HuH-7.5 (cell line): Measurements from ENCODE around the gene POLR2A.
"Not testable (repeated sequence)": the region's sequence is repeated elsewhere in the genome, so short reads cannot be mapped to it uniquely, and the experiment has no call there.

ENCODE experiments used
- DNase-seq: peaks from one replicate; pipeline ENCODE4 v3.0.0; 2011; ENCODE audit warnings: low spot score

The POLR2A gene

DNA sequence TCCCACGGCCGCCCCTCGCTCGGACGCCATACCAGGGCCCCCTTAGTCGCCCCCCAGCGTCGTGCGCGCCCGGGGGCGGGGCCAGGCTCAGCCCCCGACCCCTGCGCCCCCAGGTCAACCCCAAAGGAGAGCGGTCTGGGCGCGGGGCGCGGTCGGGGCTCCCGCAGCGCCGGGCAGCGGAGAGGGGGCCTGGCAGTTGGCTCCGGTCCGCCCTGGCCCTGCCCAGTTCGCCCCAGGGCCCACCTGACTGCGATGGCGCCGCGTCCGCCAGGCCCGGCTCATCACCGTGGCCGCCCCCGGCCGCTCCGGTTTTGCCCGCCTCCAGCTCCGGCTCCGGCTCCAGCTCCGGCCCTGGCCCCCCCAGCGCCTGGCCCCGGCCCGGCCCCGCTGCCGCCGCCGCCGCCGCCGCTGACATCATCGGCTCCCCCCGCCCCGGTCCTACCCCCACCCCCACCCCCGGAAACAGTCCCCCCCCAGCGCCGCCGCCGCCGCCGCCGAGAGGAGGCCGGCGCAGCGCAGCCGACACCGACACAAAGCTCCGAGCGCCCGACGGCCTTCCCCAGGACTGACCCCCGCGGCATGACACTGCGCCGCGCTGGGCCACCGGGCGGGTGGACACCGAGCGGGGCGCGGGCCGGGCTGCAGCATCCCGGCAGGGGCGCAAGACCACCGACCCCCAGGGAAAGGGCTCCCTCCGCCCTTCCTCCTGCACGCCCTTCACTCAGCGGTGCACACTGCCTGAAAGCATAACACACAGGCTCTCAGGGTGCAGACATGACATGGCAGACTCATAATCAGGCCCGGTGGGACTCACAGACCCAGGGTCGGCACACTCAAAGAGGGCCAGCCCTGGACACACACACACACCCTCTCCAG is 4.7 kb upstream of the POLR2A start, which contains the start of gene ZBTB4:
ZBTB4 (minus strand) TSS at position 419 of the 876 bp plus-strand sequence. CDS start 12,830 bp downstream, outside the sequence.
- DNase-seq: peak; percentile 63

DNA sequence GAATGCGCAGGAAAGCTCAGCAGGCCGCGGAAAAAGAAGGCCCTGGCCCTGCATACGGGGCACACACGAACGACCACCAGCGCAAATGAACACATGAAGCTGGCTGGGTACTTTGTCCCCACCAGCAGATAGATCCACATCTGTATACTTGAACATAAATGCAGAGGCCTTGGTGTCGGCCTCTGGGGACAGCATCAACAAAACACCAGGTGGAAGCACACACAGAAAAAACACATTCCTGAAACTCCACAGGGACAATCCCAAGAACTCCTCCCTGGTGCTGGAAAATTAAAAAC is 4.1 kb upstream of the POLR2A start:
- DNase-seq: no peak

DNA sequence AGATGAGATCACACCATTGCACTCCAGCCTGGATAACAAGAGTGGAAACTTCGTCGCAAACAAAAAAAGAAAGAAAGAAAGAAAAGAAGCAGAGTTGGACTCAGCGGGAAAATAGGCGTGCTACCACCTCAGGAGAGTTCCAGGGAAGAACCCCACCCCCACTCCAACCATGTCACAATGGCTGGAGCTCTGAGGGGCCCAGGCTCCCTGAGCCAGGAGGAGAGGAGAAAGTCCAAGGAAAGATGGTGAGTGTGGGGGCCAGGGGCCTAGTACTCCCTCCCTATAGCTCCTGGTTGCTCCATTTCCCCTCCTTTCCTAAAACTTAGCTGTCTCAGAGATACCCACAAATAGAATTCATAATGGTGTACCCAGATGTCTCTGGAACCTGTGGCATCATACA is 2.9 kb upstream of the POLR2A start, which contains the start of gene SLC35G6:
SLC35G6 (plus strand) TSS at position 172 of the 400 bp plus-strand sequence; CDS start at position 243, 71 bp downstream.
- not testable (repeated sequence) for DNase-seq

DNA sequence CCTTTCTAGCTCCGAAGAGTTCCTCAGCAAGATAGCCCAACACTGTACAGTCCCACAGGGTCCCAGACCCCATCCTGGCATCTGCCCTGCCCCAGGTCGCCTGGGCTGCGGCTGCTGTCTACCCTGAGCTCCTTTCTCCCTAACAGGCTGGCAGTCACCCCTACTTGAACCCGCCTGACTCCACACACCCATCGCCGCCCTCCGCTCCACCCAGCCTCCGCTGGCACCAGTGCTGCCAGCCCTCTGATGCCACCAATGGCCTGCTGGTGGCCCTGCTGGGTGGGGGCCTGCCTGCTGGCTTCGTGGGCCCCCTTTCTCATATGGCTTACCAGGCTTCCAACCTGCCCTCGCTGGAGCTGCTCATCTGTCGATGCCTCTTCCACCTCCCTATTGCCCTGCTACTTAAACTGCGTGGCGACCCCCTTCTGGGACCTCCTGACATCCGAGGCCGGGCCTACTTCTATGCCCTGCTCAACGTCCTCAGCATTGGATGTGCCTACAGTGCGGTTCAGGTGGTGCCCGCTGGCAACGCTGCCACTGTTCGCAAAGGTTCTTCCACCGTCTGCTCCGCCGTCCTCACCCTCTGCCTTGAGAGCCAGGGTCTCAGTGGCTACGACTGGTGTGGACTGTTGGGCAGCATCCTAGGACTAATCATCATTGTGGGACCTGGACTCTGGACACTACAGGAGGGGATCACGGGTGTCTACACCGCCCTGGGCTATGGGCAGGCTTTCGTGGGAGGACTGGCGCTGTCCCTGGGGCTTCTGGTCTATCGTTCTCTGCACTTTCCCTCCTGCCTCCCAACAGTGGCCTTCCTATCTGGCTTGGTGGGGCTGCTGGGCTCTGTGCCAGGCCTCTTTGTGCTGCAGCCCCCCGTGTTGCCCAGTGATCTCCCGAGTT is 2.1 kb upstream of the POLR2A start:
- DNase-seq: not testable (repeated sequence)

DNA sequence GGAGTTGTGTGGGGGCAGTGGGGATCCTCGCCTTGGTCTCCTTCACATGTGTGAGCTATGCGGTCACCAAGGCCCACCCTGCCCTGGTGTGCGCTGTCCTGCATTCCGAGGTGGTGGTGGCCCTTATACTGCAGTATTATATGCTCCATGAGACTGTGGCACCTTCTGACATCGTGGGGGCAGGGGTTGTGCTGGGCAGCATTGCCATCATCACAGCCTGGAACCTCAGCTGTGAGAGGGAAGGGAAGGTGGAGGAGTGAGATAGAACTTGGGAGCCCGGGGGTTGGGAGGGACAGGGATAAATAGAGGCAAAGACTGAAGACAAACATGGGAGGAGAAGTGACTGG is 1.5 kb upstream of the POLR2A start:
- not testable (repeated sequence) for DNase-seq

DNA sequence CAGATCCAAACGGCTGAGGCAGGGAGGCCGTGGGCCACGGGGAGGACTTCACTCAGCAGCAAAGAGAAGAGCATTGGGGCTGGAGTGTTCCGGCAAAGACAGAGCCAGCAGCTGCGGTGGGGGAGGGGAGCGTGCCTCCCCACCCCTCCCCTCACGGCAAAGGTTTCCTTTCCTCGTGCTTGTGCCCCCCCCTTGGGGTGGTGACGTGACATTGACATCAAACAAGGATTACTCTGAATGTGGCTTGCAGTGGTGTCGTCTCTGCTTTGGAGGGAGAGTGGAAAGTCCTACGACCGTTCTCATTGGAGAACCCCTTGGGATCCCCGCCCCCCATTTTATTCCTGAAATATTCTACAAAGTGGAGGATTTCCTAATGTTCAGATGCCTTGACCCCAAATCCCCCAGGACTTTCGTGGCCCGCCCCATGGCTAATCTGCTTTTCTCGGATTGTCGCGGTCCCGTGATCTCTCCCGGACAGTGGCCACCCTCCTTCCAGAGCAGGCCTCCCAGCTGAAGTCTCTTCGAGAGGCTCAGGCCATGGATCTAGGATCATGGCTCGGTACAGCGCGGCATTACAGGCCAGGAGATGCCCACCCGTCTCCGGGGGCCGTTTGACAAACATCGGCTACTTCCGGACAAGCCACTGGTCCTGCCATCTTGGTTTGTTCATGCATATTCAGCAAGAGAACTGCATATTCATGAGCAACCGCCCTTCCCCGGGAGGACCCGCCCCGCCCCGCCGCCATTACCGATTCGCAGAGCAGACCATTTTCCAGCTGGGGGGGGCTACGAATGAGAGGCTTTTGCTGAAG is 705 bp upstream of the POLR2A start:
- peak; percentile 83 for DNase-seq

DNA sequence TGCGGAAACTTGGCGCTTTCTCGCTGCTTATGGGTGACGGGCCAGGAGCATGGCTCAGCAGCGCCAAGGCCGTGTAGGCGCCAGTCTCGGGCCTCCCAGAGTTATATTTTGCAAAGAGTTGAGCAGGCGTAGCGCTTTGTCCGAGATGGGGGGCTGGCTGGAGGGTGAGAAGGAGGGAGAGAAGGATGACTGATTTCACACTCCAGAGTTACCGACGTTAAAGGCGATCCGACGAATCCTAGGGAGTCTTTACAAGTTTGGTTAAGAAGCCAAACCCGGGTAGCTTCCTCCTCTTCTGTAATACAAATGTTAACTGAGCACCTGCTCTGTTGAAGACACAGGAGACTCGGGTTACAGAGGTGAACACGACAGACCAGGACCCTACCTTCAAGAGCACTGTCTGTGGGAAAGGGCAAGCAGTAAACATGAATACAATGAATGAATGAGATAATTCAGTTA is 782 bp downstream of the POLR2A start:
- no peak for DNase-seq

DNA sequence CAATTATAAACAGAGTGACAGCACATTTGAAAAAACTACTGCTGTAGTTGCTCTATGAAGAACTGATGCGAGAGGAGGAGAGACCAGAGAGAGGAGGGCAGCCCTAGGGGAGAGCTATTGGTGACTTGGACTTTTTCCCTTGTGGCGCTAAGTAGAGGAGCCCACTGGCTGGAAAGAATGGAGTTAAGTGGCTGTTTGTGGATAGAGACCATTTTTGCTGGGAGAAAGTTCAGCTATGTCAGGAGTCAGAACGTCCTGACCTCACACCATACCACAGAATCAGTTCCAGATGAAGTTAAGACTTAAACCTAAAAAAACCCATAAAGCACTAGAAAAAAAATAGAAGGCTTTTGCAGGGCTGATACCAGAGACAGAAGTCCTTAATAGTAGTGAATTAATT is 2.0 kb downstream of the POLR2A start:
- no peak for DNase-seq

DNA sequence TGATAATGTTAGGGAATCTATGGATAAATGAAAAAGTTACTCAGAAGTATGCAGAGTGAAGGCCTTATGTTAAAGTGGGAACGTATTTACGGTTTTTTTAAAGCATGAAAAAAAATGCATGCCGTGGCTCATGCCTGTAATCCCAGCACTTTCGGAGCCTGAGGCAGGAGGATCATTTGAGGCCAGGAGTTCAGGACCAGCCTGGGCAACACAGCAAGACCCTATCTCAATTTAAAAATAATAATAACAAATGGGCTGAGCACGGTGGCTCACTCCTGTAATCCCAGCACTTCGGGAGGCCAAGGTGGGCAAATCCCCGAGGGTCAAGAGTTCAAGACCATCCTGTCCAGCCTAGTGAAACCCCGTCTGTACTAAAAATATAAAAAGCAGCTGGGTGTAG is 6.0 kb downstream of the POLR2A start:
- no peak for DNase-seq

DNA sequence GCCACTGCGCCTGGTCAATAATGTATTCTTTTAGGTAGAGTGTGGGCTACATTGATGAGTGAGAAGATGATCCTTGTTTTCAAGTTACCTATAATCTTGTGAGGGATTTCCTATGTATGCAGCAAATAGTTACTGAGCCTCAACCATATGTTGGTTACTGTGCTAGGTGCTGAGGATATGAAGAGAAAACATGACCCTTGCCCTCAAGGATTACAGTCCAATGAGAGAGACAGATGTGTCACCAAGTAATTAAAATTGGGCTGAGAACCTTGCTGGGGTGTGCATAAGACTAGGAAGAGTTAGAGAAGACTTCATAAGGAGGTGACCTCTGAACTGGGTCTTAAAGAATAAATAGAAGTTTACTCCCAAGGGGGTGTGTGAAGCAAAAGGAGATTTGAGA is 7.4 kb downstream of the POLR2A start:
- DNase-seq: no peak

DNA sequence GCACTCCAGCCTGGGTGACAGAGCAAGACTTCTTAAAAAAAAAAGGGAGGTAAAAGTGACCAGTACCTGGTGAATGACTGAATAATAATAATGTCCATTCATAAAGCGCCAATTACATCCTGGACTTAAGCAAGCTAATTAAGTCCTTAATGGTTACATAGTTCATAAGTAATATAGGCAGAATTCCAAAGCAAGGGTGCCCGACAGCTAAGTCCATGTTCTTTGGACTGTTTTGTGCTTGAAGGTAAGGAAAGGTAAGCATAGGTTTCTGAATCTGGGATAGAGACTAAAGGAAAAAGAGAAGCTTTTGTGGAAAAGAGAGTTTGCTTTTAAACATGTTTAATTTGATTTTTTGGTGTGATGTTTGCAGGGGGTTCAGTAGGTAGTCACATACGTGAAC is 9.8 kb downstream of the POLR2A start:
- no peak for DNase-seq

DNA sequence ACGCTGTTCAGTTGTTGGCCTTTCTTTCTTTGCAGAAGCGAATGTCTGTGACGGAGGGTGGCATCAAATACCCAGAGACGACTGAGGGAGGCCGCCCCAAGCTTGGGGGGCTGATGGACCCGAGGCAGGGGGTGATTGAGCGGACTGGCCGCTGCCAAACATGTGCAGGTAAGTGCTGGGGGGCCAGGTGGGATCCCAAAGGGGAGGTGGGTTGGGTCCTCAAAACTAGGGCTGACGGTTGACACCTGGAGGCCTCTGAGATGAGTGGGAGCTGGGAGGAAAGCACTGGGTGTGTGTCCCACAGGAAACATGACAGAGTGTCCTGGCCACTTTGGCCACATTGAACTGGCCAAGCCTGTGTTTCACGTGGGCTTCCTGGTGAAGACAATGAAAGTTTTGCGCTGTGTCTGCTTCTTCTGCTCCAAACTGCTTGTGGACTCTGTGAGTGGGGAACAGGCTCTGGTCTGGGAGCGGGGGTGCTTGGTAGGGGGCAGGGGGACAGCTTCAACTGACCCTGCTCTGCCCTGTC is 11.8 kb downstream of the POLR2A start:
- no peak for DNase-seq

DNA sequence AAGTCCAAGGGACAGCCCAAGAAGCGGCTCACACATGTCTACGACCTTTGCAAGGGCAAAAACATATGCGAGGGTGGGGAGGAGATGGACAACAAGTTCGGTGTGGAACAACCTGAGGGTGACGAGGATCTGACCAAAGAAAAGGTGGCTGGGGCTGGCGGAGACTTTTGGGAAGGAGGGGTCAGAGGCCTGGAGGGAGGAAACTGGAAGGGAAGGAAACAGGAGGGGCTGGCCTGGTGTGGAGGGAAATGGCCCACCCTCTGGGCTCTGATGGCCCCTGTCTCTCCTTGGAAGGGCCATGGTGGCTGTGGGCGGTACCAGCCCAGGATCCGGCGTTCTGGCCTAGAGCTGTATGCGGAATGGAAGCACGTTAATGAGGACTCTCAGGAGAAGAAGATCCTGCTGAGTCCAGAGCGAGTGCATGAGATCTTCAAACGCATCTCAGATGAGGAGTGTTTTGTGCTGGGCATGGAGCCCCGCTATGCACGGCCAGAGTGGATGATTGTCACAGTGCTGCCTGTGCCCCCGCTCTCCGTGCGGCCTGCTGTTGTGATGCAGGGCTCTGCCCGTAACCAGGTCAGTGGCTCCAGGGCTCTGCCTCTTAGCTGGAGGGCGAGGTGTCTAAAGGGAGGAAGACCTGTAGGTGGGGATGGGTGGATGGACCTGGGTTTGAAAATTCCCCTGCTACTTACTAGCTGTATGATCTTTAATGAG is 12.5 kb downstream of the POLR2A start:
- DNase-seq: no peak

DNA sequence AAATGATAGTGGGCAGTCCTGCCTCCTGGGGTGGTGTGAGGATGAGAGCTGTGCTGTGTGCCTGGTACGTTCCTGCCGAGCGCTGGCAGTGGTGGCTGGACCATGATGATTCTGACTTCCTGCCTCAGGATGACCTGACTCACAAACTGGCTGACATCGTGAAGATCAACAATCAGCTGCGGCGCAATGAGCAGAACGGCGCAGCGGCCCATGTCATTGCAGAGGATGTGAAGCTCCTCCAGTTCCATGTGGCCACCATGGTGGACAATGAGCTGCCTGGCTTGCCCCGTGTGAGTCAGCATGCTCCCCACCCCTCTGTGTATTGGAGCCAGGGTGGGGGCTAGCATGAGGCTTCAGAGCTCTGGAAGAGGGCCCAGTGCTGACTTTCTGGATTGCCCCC is 13.1 kb downstream of the POLR2A start:
- no peak for DNase-seq

DNA sequence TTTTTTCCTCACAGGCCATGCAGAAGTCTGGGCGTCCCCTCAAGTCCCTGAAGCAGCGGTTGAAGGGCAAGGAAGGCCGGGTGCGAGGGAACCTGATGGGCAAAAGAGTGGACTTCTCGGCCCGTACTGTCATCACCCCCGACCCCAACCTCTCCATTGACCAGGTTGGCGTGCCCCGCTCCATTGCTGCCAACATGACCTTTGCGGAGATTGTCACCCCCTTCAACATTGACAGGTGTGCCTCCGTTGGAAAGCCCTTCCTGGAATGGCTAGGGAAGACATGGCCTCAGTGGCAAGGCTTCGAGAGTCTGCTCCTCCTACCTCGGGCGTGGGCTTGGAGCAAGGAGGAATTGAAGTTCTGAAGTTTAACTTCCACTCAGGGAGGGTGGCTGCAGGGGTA is 13.5 kb downstream of the POLR2A start:
- DNase-seq: no peak

DNA sequence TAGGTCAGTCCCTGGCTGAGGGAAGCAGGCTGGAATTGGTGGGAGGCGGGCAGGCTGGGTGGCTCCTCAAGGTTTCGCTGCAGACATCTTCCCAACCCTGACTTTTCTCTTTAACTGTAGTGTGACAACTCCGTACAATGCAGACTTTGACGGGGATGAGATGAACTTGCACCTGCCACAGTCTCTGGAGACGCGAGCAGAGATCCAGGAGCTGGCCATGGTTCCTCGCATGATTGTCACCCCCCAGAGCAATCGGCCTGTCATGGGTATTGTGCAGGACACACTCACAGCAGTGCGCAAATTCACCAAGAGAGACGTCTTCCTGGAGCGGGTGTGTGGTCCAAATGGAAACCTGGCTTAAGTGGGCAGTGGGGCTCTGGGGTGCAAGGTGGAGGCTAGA is 15.0 kb downstream of the POLR2A start:
- no peak for DNase-seq

DNA sequence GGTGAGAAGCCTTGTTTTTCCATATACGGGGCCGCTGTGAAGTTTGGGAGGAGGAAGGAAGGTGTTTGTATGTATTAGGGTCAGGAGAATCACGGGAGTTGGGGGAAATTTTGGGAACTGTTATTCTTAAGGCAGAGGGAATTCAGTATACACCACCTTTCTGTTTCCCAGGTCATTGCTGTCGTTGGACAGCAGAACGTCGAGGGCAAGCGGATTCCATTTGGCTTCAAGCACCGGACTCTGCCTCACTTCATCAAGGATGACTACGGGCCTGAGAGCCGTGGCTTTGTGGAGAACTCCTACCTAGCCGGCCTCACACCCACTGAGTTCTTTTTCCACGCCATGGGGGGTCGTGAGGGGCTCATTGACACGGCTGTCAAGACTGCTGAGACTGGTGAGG is 17.6 kb downstream of the POLR2A start:
- DNase-seq: no peak

DNA sequence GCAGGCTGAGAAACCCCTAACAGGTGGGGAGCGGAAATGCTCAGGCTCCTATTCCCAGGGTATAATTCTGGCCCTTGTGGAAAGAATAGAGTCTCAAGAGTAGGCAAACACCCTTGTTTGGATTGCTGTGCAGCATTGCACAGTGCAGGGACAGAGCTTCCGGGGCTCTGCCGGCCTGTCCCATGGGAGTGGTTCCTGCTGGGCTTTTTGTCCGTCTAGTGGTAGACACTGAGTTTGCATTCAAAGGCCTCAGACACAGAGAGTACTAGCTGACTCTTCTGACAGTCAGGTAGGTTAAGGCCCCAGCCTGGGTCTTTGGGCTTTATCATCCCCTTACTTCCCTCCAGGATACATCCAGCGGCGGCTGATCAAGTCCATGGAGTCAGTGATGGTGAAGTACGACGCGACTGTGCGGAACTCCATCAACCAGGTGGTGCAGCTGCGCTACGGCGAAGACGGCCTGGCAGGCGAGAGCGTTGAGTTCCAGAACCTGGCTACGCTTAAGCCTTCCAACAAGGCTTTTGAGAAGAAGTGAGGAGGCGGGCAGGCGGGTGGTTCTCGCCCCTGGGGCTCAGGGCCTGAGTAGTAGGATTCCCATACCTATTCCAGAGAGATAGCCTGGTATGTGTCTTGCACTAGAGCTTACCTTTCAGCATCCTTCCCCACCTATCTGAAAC is 18.1 kb downstream of the POLR2A start:
- DNase-seq: no peak

DNA sequence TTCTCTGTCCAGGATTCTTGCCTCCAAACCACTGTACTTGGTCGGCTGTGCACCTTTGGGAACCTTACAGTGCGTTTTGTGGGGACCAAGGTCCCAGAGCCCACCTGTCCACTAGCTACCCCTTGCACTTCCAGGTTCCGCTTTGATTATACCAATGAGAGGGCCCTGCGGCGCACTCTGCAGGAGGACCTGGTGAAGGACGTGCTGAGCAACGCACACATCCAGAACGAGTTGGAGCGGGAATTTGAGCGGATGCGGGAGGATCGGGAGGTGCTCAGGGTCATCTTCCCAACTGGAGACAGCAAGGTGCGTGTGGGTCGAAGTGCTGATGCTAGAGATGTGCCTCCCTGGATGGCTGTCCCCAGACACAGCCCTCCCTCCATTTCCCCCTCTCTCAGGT is 18.8 kb downstream of the POLR2A start:
- no peak for DNase-seq

DNA sequence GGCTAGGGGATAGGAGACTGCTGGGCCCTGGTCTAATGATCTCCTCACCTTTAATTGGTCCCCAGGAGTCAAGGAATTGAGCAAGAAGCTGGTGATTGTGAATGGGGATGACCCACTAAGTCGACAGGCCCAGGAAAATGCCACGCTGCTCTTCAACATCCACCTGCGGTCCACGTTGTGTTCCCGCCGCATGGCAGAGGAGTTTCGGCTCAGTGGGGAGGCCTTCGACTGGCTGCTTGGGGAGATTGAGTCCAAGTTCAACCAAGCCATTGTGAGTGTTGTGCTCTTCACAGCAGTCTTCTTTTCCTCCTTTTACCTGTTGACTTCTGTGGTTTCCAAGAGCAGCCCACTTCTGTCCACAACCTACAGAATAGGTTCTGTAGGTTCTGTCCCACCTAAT is 19.4 kb downstream of the POLR2A start:
- DNase-seq: no peak

DNA sequence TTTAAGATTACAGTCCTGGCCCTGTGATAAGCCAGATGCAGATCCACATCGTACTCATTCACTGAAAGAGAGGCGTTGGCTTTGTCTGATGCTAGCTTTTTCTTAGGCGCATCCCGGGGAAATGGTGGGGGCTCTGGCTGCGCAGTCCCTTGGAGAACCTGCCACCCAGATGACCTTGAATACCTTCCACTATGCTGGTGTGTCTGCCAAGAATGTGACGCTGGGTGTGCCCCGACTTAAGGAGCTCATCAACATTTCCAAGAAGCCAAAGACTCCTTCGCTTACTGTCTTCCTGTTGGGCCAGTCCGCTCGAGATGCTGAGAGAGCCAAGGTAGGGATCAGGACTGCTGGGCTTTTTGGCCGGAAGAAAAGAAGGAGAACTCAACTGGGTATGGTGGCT is 24.0 kb downstream of the POLR2A start:
- no peak for DNase-seq
